ENCODE measurements around the gene LACTBL1.
"Not testable (repeated sequence)": the region's sequence is repeated elsewhere in the genome, so short reads cannot be mapped to it uniquely, and the experiment has no call there.

The LACTBL1 gene

DNA sequence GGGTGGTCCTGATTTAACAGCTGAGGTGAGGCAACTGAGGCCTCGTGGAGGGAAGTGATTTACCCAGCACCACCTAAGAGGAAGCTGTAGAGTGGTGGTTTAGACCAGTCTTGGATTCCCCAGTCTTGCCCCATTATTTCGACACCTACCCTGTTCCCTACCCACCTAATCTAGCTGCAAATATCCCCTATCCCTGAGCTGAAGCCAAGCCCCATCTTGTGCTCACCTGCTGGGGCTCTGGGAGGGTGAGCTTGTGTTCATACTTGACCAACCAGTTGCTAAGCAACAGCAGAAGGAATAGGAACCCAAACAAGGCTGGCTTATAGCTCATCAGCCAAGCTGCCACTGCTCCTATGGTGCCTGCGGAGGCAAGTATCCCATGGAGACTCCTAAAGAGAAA lies 41.0 kb upstream of the LACTBL1 start:
- no peak for TF ChIP-seq CTCF (conservative IDR thresholded peaks at IDR 0.05; ENCODE audit: low read depth, low read length)
- no peak overlapping the region for H3K4me3 ChIP-seq (ENCODE audit: low read depth, low read length)
- no peak for DNase-seq (ENCODE audit: low read depth)

DNA sequence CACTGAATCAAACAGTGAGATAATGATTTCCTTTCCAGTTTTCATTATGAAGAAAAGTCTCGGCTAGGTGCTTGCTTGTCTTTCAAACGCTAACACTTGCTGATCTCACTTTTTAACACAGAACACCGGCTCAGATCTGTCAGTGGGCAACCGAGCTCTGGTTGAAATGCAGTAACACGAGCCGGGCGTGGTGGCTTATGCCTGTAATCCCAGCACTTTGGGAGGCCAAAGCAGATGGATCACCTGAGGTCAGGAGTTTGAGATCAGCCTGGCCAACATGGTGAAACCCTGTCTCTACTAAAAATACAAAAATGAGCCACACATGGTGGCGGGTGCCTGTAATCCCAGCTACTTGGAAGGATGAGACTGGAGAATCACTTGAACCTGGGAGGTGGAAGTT lies 37.4 kb upstream of the LACTBL1 start:
- not testable (repeated sequence) for H3K4me3 ChIP-seq (ENCODE audit: low read depth, low read length)

DNA sequence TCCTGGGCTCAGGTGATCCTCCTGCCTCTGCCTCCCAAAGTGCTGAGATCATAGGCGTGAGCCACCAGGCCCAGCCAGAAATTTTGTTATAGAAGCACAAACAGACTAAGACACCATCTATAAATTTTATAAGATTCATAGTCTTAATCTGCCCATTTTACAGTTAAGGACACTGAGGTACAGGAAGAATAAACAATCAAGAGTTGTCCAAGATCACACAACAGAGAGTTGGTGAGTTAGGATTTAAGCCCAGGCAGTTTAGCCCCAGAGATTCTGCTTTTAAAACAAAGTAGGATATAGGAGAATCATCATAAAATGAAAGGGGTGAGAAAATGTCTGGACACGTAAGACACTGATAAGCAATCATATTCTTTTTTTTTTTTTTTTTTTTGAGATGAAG lies 36.2 kb upstream of the LACTBL1 start:
- no peak overlapping the region for H3K4me3 ChIP-seq (ENCODE audit: low read depth, low read length)
- TF ChIP-seq CTCF (conservative IDR thresholded peaks at IDR 0.05; ENCODE audit: low read depth, low read length): no peak
- no peak for DNase-seq (ENCODE audit: low read depth)

More for the DNA sequence above, 37.4 kb upstream of the LACTBL1 start:
- DNase-seq (ENCODE audit: low read depth): not testable (repeated sequence)

- no peak for DNase-seq (ENCODE audit: low read depth)
- H3K4me3 ChIP-seq (ENCODE audit: low read depth, low read length): no peak overlapping the region
- TF ChIP-seq CTCF (conservative IDR thresholded peaks at IDR 0.05; ENCODE audit: low read depth, low read length): no peak
Measured at GRCh38 chr1:23007106-23007505, 34.4 kb upstream of the LACTBL1 start.

DNA sequence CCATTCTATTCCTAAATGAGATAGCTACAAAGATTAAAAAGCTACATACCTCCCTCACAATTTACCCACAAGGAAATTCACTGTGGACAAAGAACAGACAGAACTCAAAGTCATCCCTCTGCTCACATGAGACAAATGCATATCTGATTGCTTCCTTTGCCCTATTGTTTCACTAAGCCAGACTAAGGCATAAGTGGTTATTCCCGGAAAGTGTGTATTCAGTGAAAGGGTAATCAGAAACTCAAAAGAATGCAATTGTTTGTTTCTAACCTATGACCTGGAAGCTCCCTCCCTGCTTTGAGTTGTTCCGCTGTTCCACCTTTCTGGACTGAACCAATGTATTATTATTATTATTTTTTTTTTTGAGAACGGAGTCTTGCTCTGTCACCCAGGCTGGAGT lies 32.1 kb upstream of the LACTBL1 start:
- DNase-seq (ENCODE audit: low read depth); H3K4me3 ChIP-seq (ENCODE audit: low read depth, low read length): not testable (repeated sequence)

- no peak for DNase-seq (ENCODE audit: low read depth)
- no peak overlapping the region for H3K4me3 ChIP-seq (ENCODE audit: low read depth, low read length)
- no peak for TF ChIP-seq CTCF (conservative IDR thresholded peaks at IDR 0.05; ENCODE audit: low read depth, low read length)
Measured at GRCh38 chr1:23004112-23004511, 31.4 kb upstream of the LACTBL1 start.

- DNase-seq (ENCODE audit: low read depth); H3K4me3 ChIP-seq (ENCODE audit: low read depth, low read length): not testable (repeated sequence)
Measured at GRCh38 chr1:23002218-23002617, 29.6 kb upstream of the LACTBL1 start.

- not testable (repeated sequence) for DNase-seq (ENCODE audit: low read depth); H3K4me3 ChIP-seq (ENCODE audit: low read depth, low read length)
Measured at GRCh38 chr1:23000133-23000532, 27.5 kb upstream of the LACTBL1 start.

DNA sequence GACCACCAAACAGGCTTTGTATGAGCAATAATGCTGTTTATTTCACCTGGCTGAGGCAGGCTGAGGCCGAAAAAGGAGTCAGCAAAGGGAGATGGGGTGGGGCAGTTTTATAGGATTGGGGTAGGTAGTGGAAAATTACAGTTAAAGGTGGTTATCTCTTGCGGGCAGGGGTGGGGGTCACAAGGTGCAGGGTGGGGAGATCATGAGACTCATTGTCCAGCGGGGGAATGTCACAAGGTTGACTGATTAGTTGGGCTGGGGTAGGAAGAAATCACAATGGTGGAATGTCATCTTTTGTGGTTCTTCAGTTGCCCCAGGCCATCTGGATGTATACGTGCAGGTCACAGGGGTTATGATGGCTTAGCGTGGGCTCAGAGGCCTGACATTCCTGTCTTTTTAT lies 24.9 kb upstream of the LACTBL1 start:
- DNase-seq (ENCODE audit: low read depth); H3K4me3 ChIP-seq (ENCODE audit: low read depth, low read length): not testable (repeated sequence)

DNA sequence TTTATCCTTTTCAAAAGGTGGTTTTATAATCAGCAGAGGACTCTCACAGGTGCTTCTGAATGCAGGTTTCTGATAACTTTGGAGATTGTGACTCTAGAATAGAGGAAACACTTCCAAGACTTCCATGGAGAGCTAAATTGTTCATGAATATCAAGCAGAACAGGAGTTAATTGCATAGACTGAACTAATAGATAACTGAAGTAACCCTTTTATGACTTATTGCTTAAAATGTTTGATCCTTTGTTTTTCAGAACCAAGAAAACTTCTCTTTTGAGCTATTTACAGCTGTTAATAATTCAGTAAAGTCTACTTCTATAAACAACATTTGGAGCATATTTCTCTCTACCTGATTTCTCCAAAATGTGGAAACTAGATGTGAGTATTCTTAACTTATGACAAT lies 23.1 kb upstream of the LACTBL1 start:
- no peak for DNase-seq (ENCODE audit: low read depth)
- TF ChIP-seq CTCF (conservative IDR thresholded peaks at IDR 0.05; ENCODE audit: low read depth, low read length): no peak
- H3K4me3 ChIP-seq (ENCODE audit: low read depth, low read length): no peak overlapping the region

- H3K4me3 ChIP-seq (ENCODE audit: low read depth, low read length): not testable (repeated sequence)
Measured at GRCh38 chr1:22993220-22993795, 20.6 kb upstream of the LACTBL1 start.

DNA sequence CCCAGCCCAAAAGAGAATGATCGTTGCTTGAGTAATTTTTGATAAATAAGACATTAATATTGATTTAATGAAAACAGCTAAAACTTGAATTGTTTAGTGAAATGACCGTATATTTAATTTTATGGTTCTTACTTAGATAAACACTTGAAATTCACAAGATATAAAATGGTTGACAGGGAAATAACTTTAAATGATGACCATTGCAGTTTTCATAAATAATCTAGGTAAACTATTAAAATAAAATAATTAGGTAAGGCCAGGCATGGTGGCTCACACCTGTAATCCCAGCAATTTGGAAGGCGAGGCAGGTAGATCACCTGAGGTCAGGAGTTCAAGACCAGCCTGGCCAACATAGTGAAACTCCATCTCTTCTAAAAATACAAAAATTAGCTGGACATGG lies 19.7 kb upstream of the LACTBL1 start:
- not testable (repeated sequence) for DNase-seq (ENCODE audit: low read depth); H3K4me3 ChIP-seq (ENCODE audit: low read depth, low read length)

More at GRCh38 chr1:22993220-22993795, 20.6 kb upstream of the LACTBL1 start:
- DNase-seq (ENCODE audit: low read depth): not testable (repeated sequence)
